Fibroblast of mammary gland (primary cell): ENCODE measurements around the gene SAYSD1.

Experiments used
- DNase-seq: peaks from one replicate; pipeline ENCODE4 v3.0.0-alpha.2; 2010; ENCODE audit warnings: low read depth
- H3K4me3 ChIP-seq: 2 replicates; pipeline ENCODE4 v1.5.1; 2011; ENCODE audit warnings: low read depth, mild to moderate bottlenecking, low read length, moderate library complexity; ENCODE audit not compliant: control insufficient read depth
- TF ChIP-seq, protein P1 (sequence below): conservative IDR thresholded peaks from 2 replicates; pipeline ENCODE4 v1.5.1; 2011; ENCODE audit warnings: low read depth, low read length, inconsistent platforms; ENCODE audit not compliant: control insufficient read depth, insufficient read depth

The SAYSD1 gene

DNA sequence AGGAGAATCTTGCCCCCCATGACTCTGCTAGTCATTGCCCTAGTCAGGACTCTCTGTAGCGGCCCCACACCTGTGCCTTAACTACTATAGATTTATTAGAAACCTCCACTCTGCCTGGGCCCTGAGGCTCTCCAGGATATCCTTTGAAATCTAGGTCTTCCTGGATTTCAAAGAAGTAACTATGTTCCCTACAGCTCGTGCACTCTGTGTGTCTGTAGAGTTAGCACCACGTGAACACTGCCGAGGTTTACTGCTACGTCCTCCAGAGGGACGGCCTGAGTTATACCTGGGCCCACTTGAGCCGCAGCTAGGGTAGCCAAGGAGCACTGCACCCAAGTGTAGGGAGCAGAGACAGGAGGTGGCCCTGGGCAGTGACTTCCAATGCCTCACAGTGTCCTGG, 46.6 kb downstream of the SAYSD1 start:
- H3K4me3 ChIP-seq, result no peak overlapping the region
- TF ChIP-seq, protein P1, sequence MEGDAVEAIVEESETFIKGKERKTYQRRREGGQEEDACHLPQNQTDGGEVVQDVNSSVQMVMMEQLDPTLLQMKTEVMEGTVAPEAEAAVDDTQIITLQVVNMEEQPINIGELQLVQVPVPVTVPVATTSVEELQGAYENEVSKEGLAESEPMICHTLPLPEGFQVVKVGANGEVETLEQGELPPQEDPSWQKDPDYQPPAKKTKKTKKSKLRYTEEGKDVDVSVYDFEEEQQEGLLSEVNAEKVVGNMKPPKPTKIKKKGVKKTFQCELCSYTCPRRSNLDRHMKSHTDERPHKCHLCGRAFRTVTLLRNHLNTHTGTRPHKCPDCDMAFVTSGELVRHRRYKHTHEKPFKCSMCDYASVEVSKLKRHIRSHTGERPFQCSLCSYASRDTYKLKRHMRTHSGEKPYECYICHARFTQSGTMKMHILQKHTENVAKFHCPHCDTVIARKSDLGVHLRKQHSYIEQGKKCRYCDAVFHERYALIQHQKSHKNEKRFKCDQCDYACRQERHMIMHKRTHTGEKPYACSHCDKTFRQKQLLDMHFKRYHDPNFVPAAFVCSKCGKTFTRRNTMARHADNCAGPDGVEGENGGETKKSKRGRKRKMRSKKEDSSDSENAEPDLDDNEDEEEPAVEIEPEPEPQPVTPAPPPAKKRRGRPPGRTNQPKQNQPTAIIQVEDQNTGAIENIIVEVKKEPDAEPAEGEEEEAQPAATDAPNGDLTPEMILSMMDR, result no peak
- no peak for DNase-seq

DNA sequence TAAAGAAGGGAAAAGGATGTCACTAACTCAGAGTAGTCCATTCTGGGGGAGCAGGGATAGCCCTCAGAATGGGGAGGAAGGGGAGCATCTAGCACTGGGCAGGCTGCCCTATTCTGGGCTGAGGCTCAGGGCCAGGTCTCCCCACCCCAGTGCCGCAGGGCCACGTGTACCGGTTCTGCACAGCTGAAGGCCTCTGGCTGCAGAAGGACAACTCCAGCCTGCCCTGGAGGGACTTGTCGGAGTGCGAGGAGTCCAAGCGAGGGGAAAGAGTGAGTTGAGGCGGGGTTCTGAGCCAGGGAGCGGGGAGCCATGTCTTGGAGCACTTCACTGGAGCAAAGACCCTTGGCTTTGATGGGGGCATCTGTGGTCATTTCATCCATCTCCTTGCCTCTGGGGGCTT, 49.4 kb downstream of the SAYSD1 start:
- no peak for DNase-seq
- H3K4me3 ChIP-seq, result no peak overlapping the region
- TF ChIP-seq, protein P1, result no peak

DNA sequence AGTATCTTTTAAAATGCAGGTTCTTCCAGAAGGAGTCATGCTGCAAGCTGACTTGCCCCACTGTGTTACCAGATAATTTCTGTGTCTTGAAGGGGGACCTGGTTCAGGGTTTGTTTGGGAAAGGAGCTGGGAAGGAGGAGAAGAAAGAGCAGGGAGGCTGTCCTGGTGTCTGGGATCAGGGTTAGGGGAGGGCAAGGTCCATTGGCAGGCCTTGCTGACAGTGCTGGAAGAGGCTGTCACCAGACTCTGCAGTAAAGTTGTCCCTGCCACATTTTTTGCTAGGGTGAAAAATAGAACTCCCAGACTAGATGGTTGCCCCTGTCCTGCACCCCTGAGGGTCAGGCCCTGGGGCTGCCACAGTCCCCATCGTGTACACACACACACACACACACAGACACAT, 51.5 kb downstream of the SAYSD1 start:
- no peak overlapping the region for H3K4me3 ChIP-seq
- TF ChIP-seq, protein P1, result no peak
- DNase-seq, result no peak

DNA sequence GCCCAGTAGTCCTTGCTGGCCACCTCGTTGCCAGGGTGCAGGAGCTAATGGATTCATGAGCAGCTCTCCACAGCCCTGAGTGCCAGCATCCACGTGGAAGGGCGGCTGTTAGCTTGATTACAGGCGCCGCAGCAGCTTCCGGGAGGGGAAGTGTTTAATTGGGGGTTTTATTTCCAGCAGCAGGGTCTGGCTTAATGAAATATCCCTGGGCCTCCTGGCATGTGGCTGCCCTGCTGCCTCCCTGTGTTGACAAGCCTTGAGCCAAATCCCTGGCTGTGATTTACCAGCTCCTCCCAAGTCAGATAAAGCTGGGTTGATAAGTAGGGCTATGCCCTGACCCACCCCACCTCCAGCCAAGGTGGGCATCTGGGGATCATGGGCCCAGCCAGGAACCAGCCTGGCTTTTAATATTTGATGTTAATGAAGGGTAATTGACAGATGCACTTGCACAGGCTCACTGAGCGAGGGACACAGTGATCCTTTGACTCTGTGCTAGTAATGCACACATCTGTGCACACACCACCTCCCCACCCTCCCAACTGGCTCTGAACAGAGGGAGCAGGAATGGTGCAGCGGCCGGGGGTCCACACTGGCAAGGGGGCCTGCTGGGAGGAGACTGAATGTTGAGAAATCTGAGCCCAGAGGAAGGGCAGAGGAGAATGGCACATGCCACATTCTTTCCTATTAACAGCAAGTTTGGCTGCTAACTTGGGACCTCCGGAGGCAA, 52.8 kb downstream of the SAYSD1 start:
- H3K4me3 ChIP-seq, result no peak overlapping the region
- TF ChIP-seq, protein P1, result no peak
- DNase-seq, result no peak

DNA sequence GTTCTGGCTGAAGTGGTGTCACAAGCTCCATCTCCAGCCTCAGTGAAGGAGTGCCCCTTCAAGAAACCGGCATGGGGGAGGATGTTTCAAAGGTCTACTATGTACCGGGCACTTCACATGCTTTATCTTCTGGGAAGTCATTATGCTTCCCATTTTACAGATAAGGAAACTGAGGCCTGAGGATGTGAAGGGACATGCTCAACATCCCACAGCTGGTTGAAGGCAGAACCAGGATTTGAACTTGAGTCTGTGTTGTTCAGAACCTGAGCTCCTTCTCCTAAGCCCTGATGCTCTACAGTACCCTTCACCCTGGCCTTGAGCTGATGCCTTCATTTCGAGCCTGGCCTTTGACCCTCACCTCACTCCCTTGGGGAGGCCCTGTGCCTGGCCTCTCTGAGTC, 53.4 kb downstream of the SAYSD1 start:
- TF ChIP-seq, protein P1, result no peak
- H3K4me3 ChIP-seq, result no peak overlapping the region
- no peak for DNase-seq

DNA sequence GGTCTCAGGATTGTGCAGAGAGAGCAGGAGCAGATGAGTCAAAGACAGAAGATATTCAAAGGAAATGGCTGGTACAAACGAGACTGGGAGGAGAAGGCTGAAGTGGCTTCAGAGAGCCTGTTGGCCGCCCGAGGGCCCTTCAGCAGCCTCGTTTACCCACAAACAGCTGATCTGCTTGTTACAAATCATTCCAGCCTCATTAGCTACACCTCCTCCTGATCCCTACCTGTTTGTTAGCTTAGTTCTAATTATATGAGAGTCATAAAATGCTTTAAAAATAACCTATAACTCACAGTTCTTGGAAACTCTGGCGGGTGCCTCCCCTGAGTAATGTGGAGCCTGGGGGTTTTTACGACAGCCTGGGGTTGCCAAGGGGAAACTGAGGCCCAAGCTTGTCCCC, 53.8 kb downstream of the SAYSD1 start:
- no peak for DNase-seq
- no peak overlapping the region for H3K4me3 ChIP-seq
- TF ChIP-seq, protein P1, result no peak
